GM23338 (cell line): ENCODE data around the gene SNRNP35. TPM values are rescaled to one million over a fixed set of nuclear protein-coding genes. Genes with fewer than 3 reads are reported as not detected.

ENCODE experiments used
- ATAC-seq: fragments of 200-7000 bp; cut with Tn5 transposase; 3 replicates; pipeline ENCODE4 v1.9.1; 2020
- DNase-seq: peaks from one replicate; pipeline ENCODE4 v3.0.0-alpha.2; 2015; ENCODE audit warnings: low spot score
- H2AFZ ChIP-seq: fragments of 200-600 bp; sonication (generic); 2 replicates; pipeline ENCODE4 v1.8.0; 2016; ENCODE audit warnings: antibody characterized with exemption, mild to moderate bottlenecking, moderate library complexity
- H3F3A ChIP-seq: fragments of 200-600 bp; sonication (generic); replicated peaks from 2 replicates; pipeline ENCODE4 v1.8.0; 2017; ENCODE audit warnings: antibody characterized with exemption, mixed run types, low read depth
- H3K27ac ChIP-seq: fragments of 200-600 bp; sonication (generic); 2 replicates; pipeline ENCODE4 v1.6.1; 2016; ENCODE audit warnings: low read depth
- H3K27me3 ChIP-seq: fragments of 200-600 bp; sonication (generic); 2 replicates; pipeline ENCODE4 v1.8.0; 2016; ENCODE audit warnings: mild to moderate bottlenecking, mixed run types, moderate library complexity; ENCODE audit not compliant: insufficient read depth
- H3K36me3 ChIP-seq: fragments of 200-600 bp; sonication (generic); 2 replicates; pipeline ENCODE4 v1.8.0; 2016; ENCODE audit warnings: mild to moderate bottlenecking; ENCODE audit not compliant: insufficient read depth
- H3K4me1 ChIP-seq: fragments of 200-600 bp; sonication (generic); 2 replicates; pipeline ENCODE4 v1.8.0; 2016; ENCODE audit warnings: mild to moderate bottlenecking, moderate library complexity; ENCODE audit not compliant: insufficient read depth
- H3K4me2 ChIP-seq: fragments of 200-600 bp; sonication (generic); 2 replicates; pipeline ENCODE4 v1.7.1; 2017; ENCODE audit warnings: mixed run types
- H3K4me3 ChIP-seq: fragments of 200-600 bp; sonication (generic); 2 replicates; pipeline ENCODE4 v1.6.1; 2016; ENCODE audit warnings: mixed run types
- H3K79me2 ChIP-seq: fragments of 200-600 bp; sonication (generic); replicated peaks from 2 replicates; pipeline ENCODE4 v1.8.0; 2017; ENCODE audit warnings: mild to moderate bottlenecking; ENCODE audit not compliant: insufficient read depth
- H3K9me2 ChIP-seq: fragments of 200-600 bp; sonication (generic); 2 replicates; pipeline ENCODE4 v1.8.0; 2017; ENCODE audit not compliant: insufficient read depth
- H4K20me1 ChIP-seq: fragments of 200-600 bp; sonication (generic); replicated peaks from 2 replicates; pipeline ENCODE4 v1.8.0; 2017; ENCODE audit warnings: mild to moderate bottlenecking; ENCODE audit not compliant: insufficient read depth
- H3K27ac Mint-ChIP-seq: 2 replicates; pipeline ENCODE4 v1.8.0; 2020; ENCODE audit warnings: inconsistent platforms, mild to moderate bottlenecking, moderate library complexity, mixed read lengths
- H3K27me3 Mint-ChIP-seq: 3 replicates; pipeline ENCODE4 v1.8.0; 2022; ENCODE audit warnings: low read depth, mild to moderate bottlenecking, moderate library complexity, mixed read lengths, inconsistent platforms; ENCODE audit not compliant: insufficient read depth, poor library complexity
- H3K36me3 Mint-ChIP-seq: 3 replicates; pipeline ENCODE4 v1.8.0; 2021; ENCODE audit warnings: low read depth, mild to moderate bottlenecking, inconsistent platforms, moderate library complexity, mixed read lengths
- H3K4me1 Mint-ChIP-seq: 3 replicates; pipeline ENCODE4 v1.8.0; 2020; ENCODE audit warnings: mild to moderate bottlenecking, inconsistent platforms, mixed read lengths
- H3K4me3 Mint-ChIP-seq: 3 replicates; pipeline ENCODE4 v1.8.0; 2021; ENCODE audit warnings: moderate library complexity, mild to moderate bottlenecking, inconsistent platforms, mixed read lengths
- H3K9me3 Mint-ChIP-seq: 3 replicates; pipeline ENCODE4 v1.8.0; 2020; ENCODE audit warnings: moderate library complexity, mild to moderate bottlenecking, inconsistent platforms, mixed read lengths
- CREB1 ChIP-seq: fragments of 250-450 bp; sonication (Bioruptor Pico); IDR thresholded peaks from 2 replicates; pipeline ENCODE4 v1.5.0; 2020; ENCODE audit warnings: low read depth, mild to moderate bottlenecking, moderate library complexity
- CTCF ChIP-seq, 2 experiments: fragments of 200-600 bp in 1 of 2; sonication (generic) in 1 of 2; conservative IDR thresholded peaks; 2 replicates each; pipeline versions ENCODE4 v1.5.1 to v1.6.1; 2016 to 2017; ENCODE audit warnings: antibody characterized with exemption in 2 of 2, low read depth in 2 of 2, mild to moderate bottlenecking in 2 of 2, moderate library complexity in 1 of 2
- ETS1 ChIP-seq: IDR thresholded peaks from 2 replicates; pipeline ENCODE4 v1.6.1; 2016; ENCODE audit warnings: antibody characterized with exemption
- EZH2 ChIP-seq: fragments of 200-600 bp; sonication (generic); IDR thresholded peaks from one replicate; pipeline ENCODE4 v1.8.0; 2017; ENCODE audit warnings: antibody characterized with exemption, mild to moderate bottlenecking, low read depth; ENCODE audit not compliant: unreplicated experiment
- EZH2phosphoT487 ChIP-seq: fragments of 200-600 bp; sonication (generic); IDR thresholded peaks from one replicate; pipeline ENCODE4 v1.8.1; 2018; ENCODE audit warnings: antibody characterized with exemption; ENCODE audit not compliant: unreplicated experiment
- JUNB ChIP-seq: IDR thresholded peaks from one replicate; pipeline ENCODE4 v1.6.1; 2016; ENCODE audit warnings: antibody characterized with exemption; ENCODE audit not compliant: unreplicated experiment
- NANOG ChIP-seq: IDR thresholded peaks from 2 replicates; pipeline ENCODE4 v1.6.1; 2016; ENCODE audit warnings: antibody characterized with exemption, borderline replicate concordance
- POLR2AphosphoS5 ChIP-seq: IDR thresholded peaks from 2 replicates; pipeline ENCODE4 v1.6.1; 2016; ENCODE audit warnings: antibody characterized with exemption, low read depth
- REST ChIP-seq: IDR thresholded peaks from one replicate; pipeline ENCODE4 v1.6.1; 2018; ENCODE audit warnings: antibody characterized with exemption; ENCODE audit not compliant: unreplicated experiment
- STAT1 ChIP-seq: IDR thresholded peaks from one replicate; pipeline ENCODE4 v1.6.1; 2016; ENCODE audit warnings: antibody characterized with exemption; ENCODE audit not compliant: unreplicated experiment
- ZNF114 ChIP-seq: fragments of 250-450 bp; sonication (Bioruptor Pico); IDR thresholded peaks from 2 replicates; pipeline ENCODE4 v1.5.0; 2020; ENCODE audit warnings: mild to moderate bottlenecking, moderate library complexity
- ZNF331 ChIP-seq: fragments of 250-450 bp; sonication (Bioruptor Pico); IDR thresholded peaks from 2 replicates; pipeline ENCODE4 v1.5.0; 2020; ENCODE audit warnings: low read depth, mild to moderate bottlenecking, moderate library complexity
- ZNF462 ChIP-seq: fragments of 250-450 bp; sonication (Bioruptor Pico); IDR thresholded peaks from 2 replicates; pipeline ENCODE4 v1.5.0; 2020; ENCODE audit warnings: mild to moderate bottlenecking, moderate library complexity
- polyA plus RNA-seq: library from polyadenylated mRNA; unstranded; fragments of >200 nt; fragmentation: Nextera tagmentation; extraction: Ambion mirVana; gene quantifications from 2 replicates; pipeline ENCODE4 v1.2.1, GENCODE V29; 2016
- total RNA-seq: library from RNA; depleted of rRNA; stranded (reverse); fragments of >200 nt; shearing (Covaris generic); gene quantifications from 2 replicates; pipeline ENCODE4 v1.2.3, GENCODE V29; 2014

Gene SNRNP35
- total and polyA plus RNA-seq, 2 experiments from 2014 or later, result 8.4 to 38.4 TPM

- Histone ChIP-seq H3K9me2 (no peaks in the 10 kb centered on the region), H3K79me2 (no peaks in the 10 kb centered on the region), H3K27me3 (no peaks in the 10 kb centered on the region), H4K20me1 (no peaks in the 10 kb centered on the region), H2AFZ (no peak overlapping the region), H3K4me2 (no peak overlapping the region), H3F3A (no peaks in the 10 kb centered on the region), H3K4me1 (no peaks in the 10 kb centered on the region), H3K36me3 (no peaks in the 10 kb centered on the region), H3K4me3 (no peak overlapping the region), H3K27ac (no peak overlapping the region)
- H3K36me3 Mint-ChIP-seq, result no peaks in the 10 kb centered on the region
- H3K4me1 Mint-ChIP-seq, result no peaks in the 10 kb centered on the region
- no peak for DNase-seq
- no peak overlapping the region for H3K27ac Mint-ChIP-seq
- peaks cover 6% of the 10 kb centered on the region for H3K9me3 Mint-ChIP-seq
- no peak overlapping the region for H3K4me3 Mint-ChIP-seq
- TF ChIP-seq CREB1 (CRISPR knock-in tag) (no peak), POLR2AphosphoS5 (no peak), STAT1 (no peak), REST (no peak), EZH2 (no peak), ZNF331 (CRISPR knock-in tag) (no peak), ETS1 (no peak), ZNF114 (no peak), EZH2phosphoT487 (no peak), CTCF (conservative IDR thresholded peaks at IDR 0.05; ENCODE audit: low read depth in 2 of 2) (no peak), JUNB (no peak), ZNF462 (CRISPR knock-in tag) (no peak), NANOG (no peak)
- no peak for ATAC-seq
- peaks cover 6% of the 10 kb centered on the region for H3K27me3 Mint-ChIP-seq
Observed at GRCh38 chr12:123428591-123428990, 29.3 kb upstream of the SNRNP35 start.
